Hepatocyte (in vitro differentiated cells): ENCODE data around the gene TVP23A. TPM values are rescaled to one million over a fixed set of nuclear protein-coding genes. Genes with fewer than 3 reads are reported as not detected.
"Not testable (repeated sequence)": the region's sequence is repeated elsewhere in the genome, so short reads cannot be mapped to it uniquely, and the experiment has no call there.

Experiments used
- DNase-seq: peaks from one replicate; pipeline ENCODE4 v3.0.0-alpha.2; 2016; ENCODE audit warnings: low spot score
- H2AFZ ChIP-seq: fragments of 200-600 bp; sonication (generic); 2 replicates; pipeline ENCODE4 v1.6.0; 2016; ENCODE audit warnings: antibody characterized with exemption, mild to moderate bottlenecking
- H3K27ac ChIP-seq: fragments of 200-600 bp; sonication (generic); 2 replicates; pipeline ENCODE4 v1.5.1; 2016; ENCODE audit warnings: mild to moderate bottlenecking
- H3K27me3 ChIP-seq: fragments of 200-600 bp; sonication (generic); 2 replicates; pipeline ENCODE4 v1.6.1; 2016
- H3K36me3 ChIP-seq: fragments of 200-600 bp; sonication (generic); replicated peaks from 2 replicates; pipeline ENCODE4 v1.5.1; 2016; ENCODE audit warnings: low read depth; ENCODE audit not compliant: insufficient read depth
- H3K4me1 ChIP-seq: fragments of 200-600 bp; sonication (generic); 2 replicates; pipeline ENCODE4 v1.5.1; 2016; ENCODE audit warnings: mild to moderate bottlenecking, moderate library complexity; ENCODE audit not compliant: insufficient read depth
- H3K4me2 ChIP-seq: fragments of 200-600 bp; sonication (generic); 2 replicates; pipeline ENCODE4 v1.6.0; 2016
- H3K4me3 ChIP-seq: fragments of 200-600 bp; sonication (generic); 2 replicates; pipeline ENCODE4 v1.5.1; 2016; ENCODE audit warnings: mild to moderate bottlenecking
- H3K79me2 ChIP-seq: fragments of 200-600 bp; sonication (generic); 2 replicates; pipeline ENCODE4 v1.6.0; 2017; ENCODE audit warnings: mild to moderate bottlenecking
- H3K9me2 ChIP-seq: fragments of 200-600 bp; sonication (generic); replicated peaks from 2 replicates; pipeline ENCODE4 v1.6.0; 2017; ENCODE audit warnings: mild to moderate bottlenecking; ENCODE audit not compliant: insufficient read depth
- H3K9me3 ChIP-seq: fragments of 200-600 bp; sonication (generic); 2 replicates; pipeline ENCODE4 v1.5.1; 2016; ENCODE audit warnings: low read depth, mild to moderate bottlenecking
- H4K20me1 ChIP-seq: fragments of 200-600 bp; sonication (generic); 2 replicates; pipeline ENCODE4 v1.6.0; 2016; ENCODE audit warnings: mild to moderate bottlenecking; ENCODE audit not compliant: insufficient read depth, poor library complexity, severe bottlenecking
- CTCF ChIP-seq: fragments of 200-600 bp; sonication (generic); IDR thresholded peaks from 2 replicates; pipeline ENCODE4 v1.5.1; 2016; ENCODE audit warnings: antibody characterized with exemption, mild to moderate bottlenecking; ENCODE audit not compliant: poor library complexity
- EZH2 ChIP-seq: fragments of 200-600 bp; sonication (generic); IDR thresholded peaks from 2 replicates; pipeline ENCODE4 v1.6.1; 2016; ENCODE audit warnings: antibody characterized with exemption, mild to moderate bottlenecking, borderline replicate concordance
- EZH2phosphoT487 ChIP-seq: fragments of 200-600 bp; sonication (generic); IDR thresholded peaks from one replicate; pipeline ENCODE4 v1.6.1; 2018; ENCODE audit warnings: antibody characterized with exemption, mild to moderate bottlenecking, low read depth, moderate library complexity; ENCODE audit not compliant: unreplicated experiment, severe bottlenecking
- WGBS: methylation state at CpG from one replicate; pipeline ENCODE4 v1.1.6; 2016; ENCODE audit warnings: low lambda C conversion rate; ENCODE audit errors: missing lambda C conversion rate; 5-methylcytosine and 5-hydroxymethylcytosine counted together
- polyA plus RNA-seq: library from polyadenylated mRNA; unstranded; fragments of >200 nt; fragmentation: Nextera tagmentation; extraction: Ambion mirVana; gene quantifications from 2 replicates; pipeline ENCODE4 v1.2.1, GENCODE V29; 2016
- total RNA-seq: library from RNA; depleted of rRNA; stranded (reverse); fragments of >200 nt; gene quantifications from 2 replicates; pipeline ENCODE4 v1.2.3, GENCODE V29; 2014

TVP23A gene
- total and polyA plus RNA-seq, 2 experiments from 2014 or later: 0.67 to 1.1 TPM

- Histone ChIP-seq H3K79me2 (no peaks in the 10 kb centered on the region), H2AFZ (no peak overlapping the region), H3K4me1 (peaks cover 9% of the 10 kb centered on the region), H3K27me3 (no peaks in the 10 kb centered on the region), H3K9me3 (no peaks in the 10 kb centered on the region), H3K36me3 (no peaks in the 10 kb centered on the region), H3K9me2 (no peaks in the 10 kb centered on the region), H3K4me3 (no peak overlapping the region), H4K20me1 (no peaks in the 10 kb centered on the region), H3K27ac (no peak overlapping the region), H3K4me2 (no peak overlapping the region)
- TF ChIP-seq CTCF (no peak), EZH2 (no peak), EZH2phosphoT487 (no peak)
- 68% methylated on average over 4 of the region's 4 CpGs for WGBS
- no peak for DNase-seq
Measured at GRCh38 chr16:10741844-10742243, 76.8 kb downstream of the TVP23A start.

DNA sequence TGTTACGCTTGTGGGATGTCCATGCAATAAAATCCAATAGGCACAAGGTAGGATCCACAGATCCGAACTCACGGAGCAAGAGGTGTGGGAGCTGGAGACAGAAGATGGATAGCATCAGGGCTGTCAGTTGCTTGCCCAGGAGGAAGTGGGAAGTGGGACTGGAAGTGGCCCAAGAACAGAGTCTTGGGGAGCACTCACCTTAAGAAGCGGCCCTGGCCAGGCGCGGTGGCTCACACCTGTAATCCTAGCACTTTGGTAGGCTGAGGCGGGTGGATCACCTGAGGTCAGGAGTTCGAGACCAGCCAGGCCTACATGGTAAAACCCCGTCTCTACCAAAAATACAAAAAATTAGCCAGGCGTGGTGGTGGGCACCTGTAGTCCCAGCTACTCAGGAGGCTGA, 77.3 kb downstream of the TVP23A start:
- H3K27ac ChIP-seq, H3K4me1 ChIP-seq, DNase-seq, H3K36me3 ChIP-seq, H3K4me3 ChIP-seq, H3K79me2 ChIP-seq, H3K4me2 ChIP-seq, H3K9me2 ChIP-seq, H3K9me3 ChIP-seq, H4K20me1 ChIP-seq, H3K27me3 ChIP-seq, H2AFZ ChIP-seq: not testable (repeated sequence)
- WGBS: 95% methylated on average over 10 of the region's 10 CpGs

GRCh38 chr16:10740845-10741208, 77.8 kb downstream of the TVP23A start:
- H3K79me2 ChIP-seq: no peaks in the 10 kb centered on the region
- TF ChIP-seq CTCF (no peak), EZH2phosphoT487 (no peak), EZH2 (no peak)
- H3K9me2 ChIP-seq: no peaks in the 10 kb centered on the region
- WGBS: 92% methylated on average over 2 of the region's 2 CpGs
- no peak overlapping the region for H3K27ac ChIP-seq
- no peak overlapping the region for H2AFZ ChIP-seq
- no peak overlapping the region for H3K4me2 ChIP-seq
- DNase-seq: no peak
- peaks cover 9% of the 10 kb centered on the region for H3K4me1 ChIP-seq
- H3K9me3 ChIP-seq: no peaks in the 10 kb centered on the region
- no peaks in the 10 kb centered on the region for H3K36me3 ChIP-seq
- no peaks in the 10 kb centered on the region for H4K20me1 ChIP-seq
- H3K27me3 ChIP-seq: no peaks in the 10 kb centered on the region
- no peak overlapping the region for H3K4me3 ChIP-seq

- Histone ChIP-seq H3K79me2 (no peaks in the 10 kb centered on the region), H3K4me3 (no peak overlapping the region), H3K27ac (no peak overlapping the region), H2AFZ (no peak overlapping the region), H3K27me3 (no peaks in the 10 kb centered on the region), H3K4me1 (peaks cover 9% of the 10 kb centered on the region), H3K36me3 (no peaks in the 10 kb centered on the region), H3K4me2 (no peak overlapping the region), H3K9me2 (no peaks in the 10 kb centered on the region), H3K9me3 (no peaks in the 10 kb centered on the region), H4K20me1 (no peaks in the 10 kb centered on the region)
- no peak for DNase-seq
- WGBS: 95% methylated on average over 10 of the region's 10 CpGs
- no peak for TF ChIP-seq CTCF
- no peak for TF ChIP-seq EZH2phosphoT487
- TF ChIP-seq EZH2: no peak
Measured at GRCh38 chr16:10740000-10740844, 78.4 kb downstream of the TVP23A start.
